HCT116 (cell line): ENCODE results near the gene HACD1. TPM values are rescaled to one million over a fixed set of nuclear protein-coding genes. Genes with fewer than 3 reads are reported as not detected.

ENCODE experiments used
- ATAC-seq: fragments of 200-7000 bp; cut with Tn5 transposase; 2 replicates; pipeline ENCODE4 v1.9.1; 2020; ENCODE audit warnings: mild to moderate bottlenecking, moderate library complexity
- BruUV-seq: library from RNA; stranded (reverse); fragments of 400-500 nt; replicated peaks from 2 replicates; lab custom pipeline; 2021; lab: Mats Ljungman, UMichigan
- CTCF ChIA-PET: fragments of 300-600 bp; sonication (Branson Sonifier 250); formaldehyde crosslinking; loops from one replicate; lab custom pipeline; 2021; ENCODE audit warnings: antibody characterized with exemption; lab: Charles Lee
- POLR2A ChIA-PET: fragments of 300-600, 350-600 bp; sonication (Branson Sonifier 250); formaldehyde crosslinking; loops from one replicate; lab custom pipeline; 2021; ENCODE audit warnings: antibody characterized with exemption; lab: Charles Lee
- RAD21 ChIA-PET, 2 experiments: fragments of 300-600 bp; sonication (Branson Sonifier 250); formaldehyde crosslinking; loops; one replicate each; lab custom pipeline; 2023; ENCODE audit warnings: low total read pairs in 2 of 2; ENCODE audit not compliant: uncharacterized antibody in 2 of 2, unreplicated experiment in 2 of 2, low non-redundant PET in 1 of 2; lab: Charles Lee
- DNase-seq: peaks from one replicate; pipeline ENCODE4 v3.0.0-alpha.2; 2010; ENCODE audit warnings: low read depth, low spot score
- H2AFZ ChIP-seq: fragments of 200-600 bp; shearing (Covaris generic), sonication (generic); 2 replicates; pipeline ENCODE4 v1.6.1; 2017; ENCODE audit warnings: low read depth, mixed run types, mixed read lengths, antibody characterized with exemption, low read length; ENCODE audit not compliant: poor library complexity, severe bottlenecking
- H3K27ac ChIP-seq: 2 replicates; pipeline ENCODE4 v1.5.1; 2012; ENCODE audit warnings: low read depth, low read length
- H3K27me3 ChIP-seq: fragments of 200-600 bp; sonication (generic); 2 replicates; pipeline ENCODE4 v1.6.1; 2016; ENCODE audit warnings: mixed run types, low read length, mixed read lengths; ENCODE audit not compliant: insufficient read depth
- H3K36me3 ChIP-seq, 2 experiments: fragments of 200-500 bp in 1 of 2; fragments of 200-600 bp in 1 of 2; sonication (Bioruptor generic) in 1 of 2; sonication (generic) in 1 of 2; 2 replicates each; pipeline versions ENCODE4 v1.5.1 to v1.6.1; 2014 to 2016; ENCODE audit warnings: low read length in 2 of 2, inconsistent platforms in 1 of 2, mixed read lengths in 1 of 2, mixed run types in 1 of 2; ENCODE audit not compliant: insufficient read depth in 2 of 2, control insufficient read depth in 1 of 2
- H3K4me1 ChIP-seq, 2 experiments: fragments of 200-600 bp in 1 of 2; sonication (generic) in 1 of 2; 2 replicates each; pipeline versions ENCODE4 v1.5.1 to v1.6.1; 2012 to 2017; ENCODE audit warnings: low read length in 2 of 2, inconsistent platforms in 1 of 2, mild to moderate bottlenecking in 1 of 2, mixed read lengths in 1 of 2, mixed run types in 1 of 2, moderate library complexity in 1 of 2; ENCODE audit not compliant: insufficient read depth in 2 of 2, control insufficient read depth in 1 of 2
- H3K4me2 ChIP-seq: fragments of 200-600 bp; sonication (generic); 2 replicates; pipeline ENCODE4 v1.6.1; 2017; ENCODE audit warnings: mixed run types, low read length, mixed read lengths
- H3K4me3 ChIP-seq, 2 experiments: fragments of 200-600 bp in 1 of 2; sonication (generic) in 1 of 2; replicated peaks in 1 of 2; 2 replicates each; pipeline ENCODE4 v1.5.1; 2011 to 2016; ENCODE audit warnings: low read length in 2 of 2, control low read depth in 1 of 2, low read depth in 1 of 2, mild to moderate bottlenecking in 1 of 2, mixed read lengths in 1 of 2, mixed run types in 1 of 2
- H3K79me2 ChIP-seq: fragments of 200-600 bp; sonication (generic); 2 replicates; pipeline ENCODE4 v1.6.1; 2017; ENCODE audit warnings: mild to moderate bottlenecking, mixed run types, low read length, moderate library complexity, mixed read lengths; ENCODE audit not compliant: insufficient read depth
- H3K9ac ChIP-seq: fragments of 200-600 bp; sonication (generic); 2 replicates; pipeline ENCODE4 v1.6.1; 2016; ENCODE audit warnings: low read length, mixed read lengths
- H3K9me2 ChIP-seq: fragments of 200-600 bp; sonication (generic), shearing (Covaris generic); 2 replicates; pipeline ENCODE4 v1.6.1; 2017; ENCODE audit warnings: mixed run types, mild to moderate bottlenecking, moderate library complexity; ENCODE audit not compliant: insufficient read depth
- H3K9me3 ChIP-seq, 2 experiments: fragments of 200-500 bp in 1 of 2; fragments of 200-600 bp in 1 of 2; sonication (Bioruptor generic) in 1 of 2; sonication (generic) in 1 of 2; 2 replicates each; pipeline ENCODE4 v1.6.1; 2014 to 2017; ENCODE audit warnings: low read length in 2 of 2, mixed read lengths in 2 of 2, inconsistent platforms in 1 of 2, low read depth in 1 of 2, mild to moderate bottlenecking in 1 of 2, mixed run types in 1 of 2, moderate library complexity in 1 of 2; ENCODE audit not compliant: control insufficient read depth in 1 of 2, insufficient read depth in 1 of 2
- H4K20me1 ChIP-seq: fragments of 200-600 bp; sonication (generic), shearing (Covaris generic); 2 replicates; pipeline ENCODE4 v1.6.1; 2017; ENCODE audit warnings: mixed run types, mild to moderate bottlenecking, moderate library complexity; ENCODE audit not compliant: insufficient read depth
- CBX3 ChIP-seq: IDR thresholded peaks from 2 replicates; pipeline ENCODE4 v1.6.1; 2012; ENCODE audit warnings: low read depth
- CEBPB ChIP-seq: IDR thresholded peaks from 2 replicates; pipeline ENCODE4 v1.6.1; 2012; ENCODE audit warnings: low read depth
- EGR1 ChIP-seq: IDR thresholded peaks from 2 replicates; pipeline ENCODE4 v1.6.1; 2012; ENCODE audit warnings: low read depth
- ELF1 ChIP-seq: IDR thresholded peaks from 2 replicates; pipeline ENCODE4 v1.6.1; 2012; ENCODE audit warnings: low read depth, borderline replicate concordance
- EZH2phosphoT487 ChIP-seq: fragments of 200-600 bp; IDR thresholded peaks from 2 replicates; pipeline ENCODE4 v1.6.1; 2018; ENCODE audit warnings: antibody characterized with exemption, borderline replicate concordance
- FOSL1 ChIP-seq: IDR thresholded peaks from 2 replicates; pipeline ENCODE4 v1.6.1; 2012; ENCODE audit warnings: low read depth
- JUND ChIP-seq: IDR thresholded peaks from 2 replicates; pipeline ENCODE4 v1.6.1; 2012
- POLR2A ChIP-seq: IDR thresholded peaks from 2 replicates; pipeline ENCODE4 v1.7.0; 2011; ENCODE audit warnings: borderline replicate concordance; ENCODE audit not compliant: insufficient read depth, insufficient read length; ENCODE audit errors: extremely low read depth
- RAD21 ChIP-seq: IDR thresholded peaks from 2 replicates; pipeline ENCODE4 v1.6.1; 2012; ENCODE audit warnings: low read depth, mild to moderate bottlenecking
- SIN3A ChIP-seq: IDR thresholded peaks from 2 replicates; pipeline ENCODE4 v1.6.1; 2012; ENCODE audit warnings: low read depth
- SP1 ChIP-seq: IDR thresholded peaks from 2 replicates; pipeline ENCODE4 v1.6.1; 2012; ENCODE audit warnings: low read depth
- SRF ChIP-seq: IDR thresholded peaks from 2 replicates; pipeline ENCODE4 v1.6.1; 2012; ENCODE audit warnings: low read depth
- YY1 ChIP-seq: IDR thresholded peaks from 2 replicates; pipeline ENCODE4 v1.6.1; 2011; ENCODE audit warnings: low read length, low read depth, moderate library complexity, mild to moderate bottlenecking; ENCODE audit not compliant: insufficient replicate concordance; ENCODE audit errors: extremely low read depth
- ZNF274 ChIP-seq: fragments of 200-500 bp; sonication (Bioruptor generic); IDR thresholded peaks from 2 replicates; pipeline ENCODE4 v1.6.1; 2014; ENCODE audit warnings: mild to moderate bottlenecking, low read depth, low read length, inconsistent platforms
- intact Hi-C: fragments of 100-400 bp; cut with micrococcal nuclease; formaldehyde crosslinking; loops from 2 replicates; pipeline ENCODE4 v1.10.0; 2022
- total RNA-seq: library from RNA; stranded (reverse); gene quantifications from one replicate; pipeline ENCODE4 v1.2.1, GENCODE V29; 2021; ENCODE audit not compliant: unreplicated experiment
- TF ChIP-seq, protein P1 (sequence below): IDR thresholded peaks from 2 replicates; pipeline ENCODE4 v1.6.1; 2011; ENCODE audit warnings: mild to moderate bottlenecking, low read length, moderate library complexity; ENCODE audit not compliant: insufficient replicate concordance; ENCODE audit errors: extremely low read depth
- TF ChIP-seq, protein P2 (sequence below): IDR thresholded peaks from 2 replicates; pipeline ENCODE4 v1.6.1; 2012; ENCODE audit warnings: low read depth
- TF ChIP-seq, protein P3 (sequence below): IDR thresholded peaks from 2 replicates; pipeline ENCODE4 v1.6.1; 2012
- TF ChIP-seq, protein P4 (sequence below), 3 experiments: fragments of 200-600 bp in 1 of 3; sonication (generic) in 1 of 3; IDR thresholded peaks in 2 of 3; conservative IDR thresholded peaks in 1 of 3; 2 replicates each; pipeline ENCODE4 v1.5.1; 2012 to 2017; ENCODE audit warnings: low read depth in 2 of 3, low read length in 2 of 3, antibody characterized with exemption in 1 of 3, borderline replicate concordance in 1 of 3, control low read depth in 1 of 3, mild to moderate bottlenecking in 1 of 3, mixed read lengths in 1 of 3, mixed run types in 1 of 3, moderate library complexity in 1 of 3; ENCODE audit not compliant: insufficient read depth in 1 of 3

The HACD1 gene
- total RNA-seq, 1 experiment from 2014 or later, result 21.6 TPM

DNA sequence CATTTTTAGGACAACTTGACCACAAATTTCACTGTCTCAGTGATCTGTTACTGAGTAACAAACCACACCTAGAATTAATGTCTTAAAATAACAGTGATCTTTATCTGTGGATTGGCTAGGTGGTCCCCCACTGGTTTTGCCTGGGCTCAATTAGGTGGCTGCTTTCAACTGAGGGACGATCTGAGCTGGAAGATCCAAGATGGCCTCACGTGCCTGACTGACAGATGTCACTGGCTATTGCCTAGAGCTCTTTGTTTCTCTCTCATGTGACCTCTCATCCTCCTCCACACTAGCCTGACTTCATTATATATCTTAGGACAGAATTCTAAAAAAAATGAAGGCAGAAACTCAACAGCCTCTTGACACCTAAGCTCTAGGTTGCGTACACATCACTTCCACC lies 59.7 kb downstream of the HACD1 start:
- Histone ChIP-seq H3K27ac (no peak overlapping the region), H3K36me3 (no peaks in the 10 kb centered on the region), H3K9ac (no peak overlapping the region), H3K4me1 (no peaks in the 10 kb centered on the region), H3K9me3 (no peaks in the 10 kb centered on the region), H4K20me1 (no peaks in the 10 kb centered on the region), H3K79me2 (no peaks in the 10 kb centered on the region), H3K27me3 (no peaks in the 10 kb centered on the region), H3K9me2 (no peaks in the 10 kb centered on the region), H2AFZ (peak overlapping the region; percentile 49), H3K4me2 (no peak overlapping the region), H3K4me3 (no peak overlapping the region)
- DNase-seq, result no peak
- ChIA-PET CTCF (no interaction called here), RAD21 (no interaction called here), POLR2A (no interaction called here)
- no TSS peak for BruUV-seq
- intact Hi-C loops, result no loop called here
- TF ChIP-seq, protein P1, sequence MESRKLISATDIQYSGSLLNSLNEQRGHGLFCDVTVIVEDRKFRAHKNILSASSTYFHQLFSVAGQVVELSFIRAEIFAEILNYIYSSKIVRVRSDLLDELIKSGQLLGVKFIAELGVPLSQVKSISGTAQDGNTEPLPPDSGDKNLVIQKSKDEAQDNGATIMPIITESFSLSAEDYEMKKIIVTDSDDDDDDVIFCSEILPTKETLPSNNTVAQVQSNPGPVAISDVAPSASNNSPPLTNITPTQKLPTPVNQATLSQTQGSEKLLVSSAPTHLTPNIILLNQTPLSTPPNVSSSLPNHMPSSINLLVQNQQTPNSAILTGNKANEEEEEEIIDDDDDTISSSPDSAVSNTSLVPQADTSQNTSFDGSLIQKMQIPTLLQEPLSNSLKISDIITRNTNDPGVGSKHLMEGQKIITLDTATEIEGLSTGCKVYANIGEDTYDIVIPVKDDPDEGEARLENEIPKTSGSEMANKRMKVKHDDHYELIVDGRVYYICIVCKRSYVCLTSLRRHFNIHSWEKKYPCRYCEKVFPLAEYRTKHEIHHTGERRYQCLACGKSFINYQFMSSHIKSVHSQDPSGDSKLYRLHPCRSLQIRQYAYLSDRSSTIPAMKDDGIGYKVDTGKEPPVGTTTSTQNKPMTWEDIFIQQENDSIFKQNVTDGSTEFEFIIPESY, result no peak
- TF ChIP-seq POLR2A (no peak), JUND (no peak), FOSL1 (no peak), RAD21 (no peak), SP1 (no peak), YY1 (no peak), ELF1 (no peak), CBX3 (no peak), ZNF274 (no peak), EGR1 (no peak), SRF (no peak), SIN3A (no peak), EZH2phosphoT487 (no peak), CEBPB (no peak)
- TF ChIP-seq, protein P2, sequence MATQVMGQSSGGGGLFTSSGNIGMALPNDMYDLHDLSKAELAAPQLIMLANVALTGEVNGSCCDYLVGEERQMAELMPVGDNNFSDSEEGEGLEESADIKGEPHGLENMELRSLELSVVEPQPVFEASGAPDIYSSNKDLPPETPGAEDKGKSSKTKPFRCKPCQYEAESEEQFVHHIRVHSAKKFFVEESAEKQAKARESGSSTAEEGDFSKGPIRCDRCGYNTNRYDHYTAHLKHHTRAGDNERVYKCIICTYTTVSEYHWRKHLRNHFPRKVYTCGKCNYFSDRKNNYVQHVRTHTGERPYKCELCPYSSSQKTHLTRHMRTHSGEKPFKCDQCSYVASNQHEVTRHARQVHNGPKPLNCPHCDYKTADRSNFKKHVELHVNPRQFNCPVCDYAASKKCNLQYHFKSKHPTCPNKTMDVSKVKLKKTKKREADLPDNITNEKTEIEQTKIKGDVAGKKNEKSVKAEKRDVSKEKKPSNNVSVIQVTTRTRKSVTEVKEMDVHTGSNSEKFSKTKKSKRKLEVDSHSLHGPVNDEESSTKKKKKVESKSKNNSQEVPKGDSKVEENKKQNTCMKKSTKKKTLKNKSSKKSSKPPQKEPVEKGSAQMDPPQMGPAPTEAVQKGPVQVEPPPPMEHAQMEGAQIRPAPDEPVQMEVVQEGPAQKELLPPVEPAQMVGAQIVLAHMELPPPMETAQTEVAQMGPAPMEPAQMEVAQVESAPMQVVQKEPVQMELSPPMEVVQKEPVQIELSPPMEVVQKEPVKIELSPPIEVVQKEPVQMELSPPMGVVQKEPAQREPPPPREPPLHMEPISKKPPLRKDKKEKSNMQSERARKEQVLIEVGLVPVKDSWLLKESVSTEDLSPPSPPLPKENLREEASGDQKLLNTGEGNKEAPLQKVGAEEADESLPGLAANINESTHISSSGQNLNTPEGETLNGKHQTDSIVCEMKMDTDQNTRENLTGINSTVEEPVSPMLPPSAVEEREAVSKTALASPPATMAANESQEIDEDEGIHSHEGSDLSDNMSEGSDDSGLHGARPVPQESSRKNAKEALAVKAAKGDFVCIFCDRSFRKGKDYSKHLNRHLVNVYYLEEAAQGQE, result no peak
- TF ChIP-seq, protein P3, sequence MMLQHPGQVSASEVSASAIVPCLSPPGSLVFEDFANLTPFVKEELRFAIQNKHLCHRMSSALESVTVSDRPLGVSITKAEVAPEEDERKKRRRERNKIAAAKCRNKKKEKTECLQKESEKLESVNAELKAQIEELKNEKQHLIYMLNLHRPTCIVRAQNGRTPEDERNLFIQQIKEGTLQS, result no peak
- TF ChIP-seq, protein P4, sequence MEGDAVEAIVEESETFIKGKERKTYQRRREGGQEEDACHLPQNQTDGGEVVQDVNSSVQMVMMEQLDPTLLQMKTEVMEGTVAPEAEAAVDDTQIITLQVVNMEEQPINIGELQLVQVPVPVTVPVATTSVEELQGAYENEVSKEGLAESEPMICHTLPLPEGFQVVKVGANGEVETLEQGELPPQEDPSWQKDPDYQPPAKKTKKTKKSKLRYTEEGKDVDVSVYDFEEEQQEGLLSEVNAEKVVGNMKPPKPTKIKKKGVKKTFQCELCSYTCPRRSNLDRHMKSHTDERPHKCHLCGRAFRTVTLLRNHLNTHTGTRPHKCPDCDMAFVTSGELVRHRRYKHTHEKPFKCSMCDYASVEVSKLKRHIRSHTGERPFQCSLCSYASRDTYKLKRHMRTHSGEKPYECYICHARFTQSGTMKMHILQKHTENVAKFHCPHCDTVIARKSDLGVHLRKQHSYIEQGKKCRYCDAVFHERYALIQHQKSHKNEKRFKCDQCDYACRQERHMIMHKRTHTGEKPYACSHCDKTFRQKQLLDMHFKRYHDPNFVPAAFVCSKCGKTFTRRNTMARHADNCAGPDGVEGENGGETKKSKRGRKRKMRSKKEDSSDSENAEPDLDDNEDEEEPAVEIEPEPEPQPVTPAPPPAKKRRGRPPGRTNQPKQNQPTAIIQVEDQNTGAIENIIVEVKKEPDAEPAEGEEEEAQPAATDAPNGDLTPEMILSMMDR (IDR thresholded peaks at IDR 0.05 in 2 of 3, conservative IDR thresholded peaks at IDR 0.05 in 1 of 3; ENCODE audit: borderline replicate concordance in 1 of 3, insufficient read depth in 1 of 3, low read depth in 2 of 3, low read length in 2 of 3), result no peak
- no peak for ATAC-seq
